GM21528 (cell line): Measurements from ENCODE around the gene TAF6.
A peak's percentile ranks its signal among the peaks of the same experiment; 100 is the strongest.
"Not testable (repeated sequence)": the region's sequence is repeated elsewhere in the genome, so short reads cannot be mapped to it uniquely, and the experiment has no call there.

Experiments used
- ATAC-seq: cut with Tn5 transposase; IDR thresholded peaks from one replicate; pipeline ENCODE4 v1.9.1; 2021; ENCODE audit warnings: mild to moderate bottlenecking, moderate library complexity; ENCODE audit not compliant: unreplicated experiment, low FRiP score

Gene TAF6

GRCh38 chr7:100152937-100153666 is 33.9 kb upstream of the TAF6 start:
- ATAC-seq = no peak

GRCh38 chr7:100152404-100152803 is 33.2 kb upstream of the TAF6 start:
- ATAC-seq = no peak

DNA sequence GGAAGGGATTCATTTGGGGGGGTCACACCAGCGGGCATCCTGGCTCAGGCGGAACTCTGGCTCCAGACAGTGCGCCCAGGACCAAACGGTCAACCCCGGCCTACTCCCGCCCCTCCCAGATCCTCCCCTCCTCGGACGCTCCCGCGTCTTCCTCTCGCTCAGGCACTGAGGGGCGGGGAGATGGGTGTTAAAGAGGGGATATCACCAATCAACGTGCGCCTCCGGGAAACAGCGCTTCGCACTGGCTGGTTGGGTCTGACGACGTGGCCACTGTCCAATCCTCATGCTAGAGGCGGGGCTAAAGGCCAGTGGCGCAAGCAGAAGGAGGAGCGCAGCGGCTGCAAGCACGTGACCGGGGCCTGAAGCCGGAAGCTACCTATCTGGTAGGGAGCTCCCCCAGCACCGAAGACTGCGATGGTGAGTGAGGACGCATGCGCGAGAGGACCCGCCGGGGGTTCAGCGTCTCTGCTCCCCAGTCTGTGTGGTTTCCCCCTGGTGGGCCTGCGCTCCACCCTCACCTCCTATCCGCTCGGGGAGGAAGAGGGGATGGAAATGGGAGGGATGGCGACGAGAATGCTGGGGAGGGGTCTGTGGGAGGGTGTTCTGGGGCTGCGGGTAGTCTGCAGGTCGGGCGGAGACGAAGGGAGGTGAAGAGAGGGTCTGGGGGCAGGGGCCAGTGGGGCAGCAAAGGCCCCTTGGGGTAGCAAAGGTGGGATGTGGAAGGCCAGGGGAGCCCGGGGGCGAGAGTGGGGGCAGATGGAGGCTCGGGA is 29.6 kb upstream of the TAF6 start, which contains the start of gene LAMTOR4:
TSS of gene LAMTOR4 (plus strand) at position 360 of the 770 bp plus-strand sequence. CDS start at position 415, 55 bp downstream.
- ATAC-seq = peak; percentile 98

- no peak for ATAC-seq
These were observed 29.0 kb upstream of the TAF6 start for GRCh38 chr7:100148225-100148558.

DNA sequence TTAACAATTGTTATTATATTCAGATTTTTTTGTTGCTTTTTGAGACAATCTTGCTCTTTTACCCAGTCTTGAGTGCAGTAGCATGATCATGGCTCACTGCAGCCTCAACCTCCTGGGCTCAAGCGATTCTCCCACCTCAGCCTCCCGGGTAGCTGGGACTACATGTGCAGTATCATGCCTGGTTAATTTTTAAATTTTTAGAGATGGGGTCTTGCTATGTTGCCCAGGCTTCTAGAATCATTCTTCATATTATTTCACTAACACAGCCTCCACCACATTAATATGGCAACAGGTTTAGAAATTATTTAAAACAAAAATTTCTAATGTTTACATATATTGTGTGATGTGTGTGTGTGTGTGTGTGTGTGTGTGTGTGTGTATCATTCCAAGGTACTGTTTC is 28.1 kb upstream of the TAF6 start:
- ATAC-seq = no peak

DNA sequence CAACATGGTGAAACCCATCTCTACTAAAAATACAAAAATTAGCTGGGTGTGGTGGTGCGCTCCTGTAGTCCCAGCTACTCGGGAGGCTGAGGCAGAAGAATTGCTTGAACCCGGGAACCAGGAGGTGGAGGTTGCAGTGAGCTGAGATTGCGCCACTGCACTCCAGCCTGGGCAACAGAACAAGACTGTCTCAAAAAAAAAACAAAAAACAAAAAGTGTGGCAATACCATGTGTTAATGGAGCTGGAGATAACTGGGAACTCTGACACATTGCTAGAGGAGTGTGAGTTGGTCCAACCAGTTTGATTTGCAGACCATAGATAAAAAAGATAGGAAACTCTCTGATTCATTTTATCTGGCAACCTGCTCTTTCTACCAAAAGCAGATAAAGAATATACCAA is 27.2 kb upstream of the TAF6 start:
- not testable (repeated sequence) for ATAC-seq

- ATAC-seq = no peak
These were observed 23.3 kb upstream of the TAF6 start for GRCh38 chr7:100142461-100142860.

- no peak for ATAC-seq
These were observed 22.4 kb upstream of the TAF6 start for GRCh38 chr7:100141555-100141949.

GRCh38 chr7:100137851-100138760 is 18.9 kb upstream of the TAF6 start:
- ATAC-seq = no peak

DNA sequence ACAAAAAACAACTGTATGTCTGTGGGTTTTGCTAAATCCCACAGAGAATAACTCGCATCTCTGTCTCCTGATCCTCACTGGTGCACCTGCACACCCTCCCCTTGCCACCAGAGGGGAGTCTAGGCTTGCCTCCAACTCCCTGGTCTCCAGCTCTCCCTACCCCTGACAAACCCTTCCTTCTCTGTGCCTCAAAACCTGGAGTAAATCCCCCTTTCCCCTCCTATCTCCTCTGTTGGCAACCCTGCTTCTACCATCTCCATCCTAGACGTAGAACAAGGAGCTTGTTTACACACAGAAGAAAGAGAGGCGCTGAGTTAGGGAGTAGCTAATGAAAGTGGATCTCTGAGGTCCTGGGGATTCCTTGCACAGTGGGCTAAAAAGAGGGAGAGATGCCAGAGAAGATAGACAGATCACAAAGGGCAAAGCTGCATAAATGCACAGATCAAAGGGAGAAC is 13.6 kb upstream of the TAF6 start:
- ATAC-seq = no peak

DNA sequence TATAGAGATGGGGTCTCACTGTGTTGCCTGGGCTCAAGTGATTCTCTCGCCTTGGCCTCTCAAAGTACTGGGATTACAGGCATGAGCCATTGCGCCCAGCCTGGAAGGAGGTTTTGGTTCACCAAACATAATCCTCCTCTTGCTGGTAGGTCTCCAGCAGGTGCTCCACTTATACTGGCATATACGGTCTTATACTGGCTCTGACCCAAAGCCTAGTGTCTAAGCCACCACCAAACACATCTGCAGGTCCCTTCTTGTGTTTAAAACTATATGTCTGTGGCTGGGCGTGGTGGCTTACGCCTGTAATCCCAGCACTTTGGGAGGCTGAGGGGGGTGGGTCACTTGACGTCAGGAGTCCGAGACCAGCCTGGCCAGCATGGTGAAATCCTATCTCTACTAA is 13.0 kb upstream of the TAF6 start:
- ATAC-seq = no peak

GRCh38 chr7:100130608-100131453 is 11.7 kb upstream of the TAF6 start:
- ATAC-seq = no peak

DNA sequence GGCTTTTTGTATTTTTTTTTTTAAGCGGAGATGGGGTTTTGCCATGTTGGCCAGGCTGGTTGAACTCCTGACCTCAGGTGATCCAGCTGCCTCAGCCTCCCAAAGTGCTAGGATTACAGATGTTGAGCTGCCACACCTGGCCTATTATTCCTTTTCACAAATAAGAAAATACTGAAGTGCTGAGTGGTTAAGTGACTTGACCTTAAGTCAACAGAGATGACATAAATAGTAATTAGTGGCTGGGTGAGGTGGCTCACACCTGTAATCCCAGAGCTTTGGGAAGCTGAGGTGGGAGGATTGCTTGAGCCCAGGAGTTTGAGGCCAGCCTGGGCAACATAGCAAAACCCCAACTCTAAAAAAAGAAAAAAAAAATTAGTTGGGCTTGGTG is 11.1 kb upstream of the TAF6 start:
- ATAC-seq = not testable (repeated sequence)

DNA sequence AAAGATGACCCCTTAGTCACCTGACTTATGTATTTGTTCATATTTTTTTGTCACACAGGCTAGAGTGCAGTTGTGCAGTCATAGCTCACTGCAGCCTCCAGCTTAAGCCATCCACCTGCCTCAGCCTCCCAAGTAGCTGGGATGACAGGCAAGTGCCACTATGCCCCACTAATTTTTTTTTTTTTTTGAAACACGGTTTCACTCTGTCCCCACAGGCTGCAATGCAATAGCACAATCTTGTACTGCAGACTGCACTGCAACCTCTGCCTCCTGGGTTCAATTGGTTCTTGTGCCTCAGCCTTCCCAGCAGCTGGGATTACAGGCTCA is 9.4 kb upstream of the TAF6 start:
- no peak for ATAC-seq

GRCh38 chr7:100127866-100128636 is 8.9 kb upstream of the TAF6 start:
- ATAC-seq = peak; percentile 4

DNA sequence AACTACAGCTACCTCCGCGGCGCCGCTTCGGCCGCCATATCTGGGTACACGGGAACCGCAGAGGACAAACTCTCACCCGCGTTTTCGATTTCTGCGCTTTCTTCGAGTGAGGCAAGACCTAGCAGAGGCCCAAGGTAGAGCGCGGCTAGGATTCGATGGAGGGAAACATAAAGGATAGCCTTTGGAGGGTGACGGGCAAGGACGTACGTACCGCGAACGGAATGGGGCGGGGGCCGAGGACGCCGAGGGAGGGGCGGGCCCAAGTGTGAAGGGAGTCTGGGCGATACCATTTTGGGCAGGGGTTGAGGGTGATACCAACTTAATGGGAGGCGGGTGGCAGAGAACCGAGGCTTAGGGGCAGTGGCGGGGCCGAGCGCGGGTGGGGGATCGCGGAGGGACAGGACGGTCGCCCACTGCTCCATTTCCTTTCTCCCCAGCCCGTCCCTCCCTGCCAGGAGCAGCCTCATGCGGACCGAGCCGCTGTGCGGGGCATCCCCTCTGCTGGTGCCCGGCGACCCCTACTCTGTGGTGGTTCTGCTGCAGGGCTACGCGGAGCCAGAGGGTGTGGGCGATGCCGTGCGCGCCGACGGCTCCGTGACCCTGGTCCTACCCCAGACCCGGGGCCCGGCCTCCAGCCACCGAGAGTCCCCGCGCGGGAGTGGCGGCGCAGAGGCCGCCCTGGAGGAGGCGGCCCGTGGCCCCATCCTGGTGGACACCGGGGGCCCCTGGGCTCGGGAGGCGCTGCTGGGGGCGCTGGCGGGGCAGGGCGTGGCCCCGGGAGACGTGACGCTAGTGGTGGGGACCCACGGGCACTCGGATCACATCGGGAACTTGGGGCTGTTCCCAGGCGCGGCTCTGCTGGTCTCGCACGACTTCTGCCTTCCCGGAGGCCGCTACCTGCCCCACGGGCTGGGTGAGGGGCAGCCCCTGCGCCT is 8.0 kb upstream of the TAF6 start, which contains the start of gene MBLAC1:
TSS of gene MBLAC1 (plus strand) at position 37 of the 935 bp plus-strand sequence. CDS start at position 466, 429 bp downstream.
- ATAC-seq = peak; percentile 52

DNA sequence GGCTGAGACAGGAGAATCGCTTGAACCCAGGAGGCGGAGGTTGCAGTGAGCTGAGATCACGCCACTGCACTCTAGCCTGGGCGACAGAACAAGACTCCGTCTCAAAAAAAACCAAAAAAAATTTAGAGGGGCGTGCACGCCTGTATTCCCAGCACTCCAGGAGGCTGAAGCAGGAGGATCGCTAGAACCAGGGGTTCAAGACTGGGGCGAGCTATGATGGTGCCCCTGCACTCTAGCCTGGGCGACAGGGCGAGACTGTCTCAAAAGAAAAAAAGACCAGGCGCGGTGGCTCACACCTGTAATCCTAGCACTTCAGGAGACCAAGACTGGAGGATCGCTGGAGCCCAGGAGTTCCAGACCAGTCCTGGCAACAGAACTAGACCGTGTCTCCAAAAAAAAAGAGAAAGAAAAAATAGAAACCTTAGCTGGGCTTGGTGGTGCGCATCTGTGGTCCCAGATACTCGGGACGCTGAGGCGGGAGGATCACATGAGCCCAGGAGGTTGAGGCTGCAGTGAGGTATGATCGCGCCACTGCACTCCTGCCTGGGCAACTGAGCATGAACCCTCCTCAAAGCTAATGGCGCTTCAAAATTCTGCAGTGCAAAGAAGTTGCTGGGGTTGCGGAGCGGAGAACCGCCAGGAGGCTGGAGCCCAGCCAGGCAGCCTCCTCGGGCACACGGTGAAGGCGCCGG is 7.2 kb upstream of the TAF6 start:
- peak; percentile 4 for ATAC-seq
